Rectal smooth muscle tissue (tissue), 1 donor: ENCODE data around the gene IL17RE.
A peak's percentile ranks its signal among the peaks of the same experiment; 100 is the strongest.

Experiments
- H3K27ac ChIP-seq: one replicate; pipeline ENCODE4 v1.7.0; 2013; ENCODE audit warnings: low read depth, low read length, inconsistent platforms
- H3K27me3 ChIP-seq: one replicate; pipeline ENCODE4 v1.7.0; 2013; ENCODE audit warnings: low read length; ENCODE audit not compliant: control insufficient read depth, insufficient read depth
- H3K36me3 ChIP-seq: one replicate; pipeline ENCODE4 v1.7.0; 2013; ENCODE audit warnings: low read length; ENCODE audit not compliant: control insufficient read depth, insufficient read depth
- H3K4me1 ChIP-seq: one replicate; pipeline ENCODE4 v1.7.0; 2013; ENCODE audit warnings: low read length; ENCODE audit not compliant: control insufficient read depth, insufficient read depth
- H3K4me3 ChIP-seq: one replicate; pipeline ENCODE4 v1.7.0; 2013; ENCODE audit warnings: low read length
- H3K9ac ChIP-seq: one replicate; pipeline ENCODE4 v1.7.0; 2013; ENCODE audit warnings: low read length

Gene IL17RE

DNA sequence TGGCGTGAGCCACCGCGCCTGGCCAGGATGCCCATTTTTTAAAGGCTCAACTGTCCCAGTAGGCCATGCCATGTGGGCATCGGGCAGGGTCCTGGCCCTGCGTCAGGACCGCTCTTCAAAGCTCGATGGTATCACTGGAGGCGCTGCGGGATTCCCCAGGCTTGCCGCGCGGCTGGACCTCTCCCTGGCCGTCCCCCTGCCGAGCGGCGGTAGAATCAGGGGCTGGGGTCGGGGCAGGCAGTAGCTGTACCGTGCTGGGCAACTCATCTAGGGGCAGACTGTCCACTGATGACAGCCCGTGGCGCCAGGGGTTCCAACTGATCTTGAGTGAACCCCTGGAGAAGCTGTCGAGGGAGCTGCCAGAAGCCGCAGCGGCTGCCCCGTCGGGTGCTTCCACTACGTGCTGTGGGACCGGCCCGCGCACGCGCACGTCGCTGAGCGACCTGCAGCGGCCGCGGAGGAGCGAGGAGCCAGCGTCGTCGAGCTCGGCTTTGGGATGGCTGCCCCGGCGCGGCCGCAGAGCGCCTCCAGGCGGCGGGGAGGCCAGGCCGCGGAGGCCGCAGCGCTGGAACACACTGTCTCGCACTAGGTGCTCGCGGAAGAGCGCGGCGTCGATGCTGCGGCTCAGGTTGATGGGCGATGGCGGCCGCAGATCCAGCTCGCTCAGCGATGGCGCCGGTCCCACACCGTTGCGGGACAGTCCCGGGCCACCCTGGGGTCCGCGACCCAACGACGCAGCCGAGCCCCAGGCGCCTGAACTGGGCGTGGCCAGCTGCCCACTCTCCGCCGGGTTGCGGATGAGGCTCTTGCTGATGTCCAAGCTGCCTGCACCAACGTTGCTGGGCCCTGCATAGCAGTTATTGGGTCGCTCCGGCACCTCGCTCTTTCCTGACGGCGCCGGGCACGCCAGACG, 43.7 kb downstream of the IL17RE start:
- Histone ChIP-seq H3K4me1 (peaks cover under 1% of the 10 kb centered on the region), H3K4me3 (peak overlapping the region; percentile 80), H3K27ac (peak overlapping the region; percentile 86), H3K27me3 (no peaks in the 10 kb centered on the region), H3K36me3 (peaks cover 3% of the 10 kb centered on the region), H3K9ac (peak overlapping the region; percentile 77)

DNA sequence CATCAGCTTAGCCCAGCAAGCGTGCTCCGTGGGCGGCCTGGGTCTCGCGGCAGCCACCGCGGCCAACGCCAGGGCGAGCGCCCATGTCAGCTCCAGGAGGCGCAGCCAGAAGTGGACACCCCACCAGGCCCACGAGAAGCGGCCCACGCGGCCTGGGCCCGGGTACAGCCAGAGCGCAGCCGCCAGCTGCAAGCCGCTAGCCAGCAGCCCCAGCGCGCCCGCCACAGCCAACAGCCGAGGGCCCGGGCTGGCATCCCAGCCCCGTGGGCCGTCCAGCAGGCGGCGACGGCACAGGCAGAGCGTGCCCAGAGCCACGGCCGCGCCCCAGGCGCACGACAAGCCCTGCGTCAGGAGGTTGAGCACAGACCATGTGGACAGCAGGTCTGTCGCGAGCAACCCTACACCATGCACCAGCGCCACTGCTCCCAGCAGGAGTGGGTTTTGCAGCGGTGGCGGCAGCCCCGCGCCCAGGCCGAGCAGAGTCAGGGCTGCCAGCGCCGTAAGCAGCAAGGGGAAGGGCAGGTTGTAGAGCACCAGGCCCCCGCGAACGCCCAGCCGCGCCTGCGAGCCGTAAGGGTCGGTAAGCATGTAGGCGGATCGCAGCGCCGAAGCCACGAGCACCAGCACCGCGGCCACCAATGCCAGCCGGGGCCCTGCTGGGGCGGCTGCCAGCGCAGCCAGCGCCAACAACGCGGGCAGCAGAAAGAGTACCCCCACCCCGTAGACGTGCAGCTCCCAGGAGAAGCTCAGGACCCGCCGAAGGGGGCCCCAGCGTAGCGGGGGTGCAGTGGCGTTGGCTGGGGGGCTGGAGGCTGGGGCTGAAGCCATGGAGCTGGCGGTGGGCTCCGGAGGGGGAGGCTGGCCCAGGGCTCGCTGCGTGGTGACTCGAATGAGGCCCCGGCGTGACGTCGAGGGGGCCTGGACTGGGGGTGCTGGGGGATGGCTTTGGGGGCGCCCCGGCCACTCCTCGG, 44.7 kb downstream of the IL17RE start:
- H3K9ac ChIP-seq, result peak overlapping the region; percentile 77
- peaks cover 2% of the 10 kb centered on the region for H3K4me1 ChIP-seq
- no peaks in the 10 kb centered on the region for H3K27me3 ChIP-seq
- H3K27ac ChIP-seq, result peak overlapping the region; percentile 86
- H3K36me3 ChIP-seq, result peaks cover 3% of the 10 kb centered on the region
- peak overlapping the region; percentile 80 for H3K4me3 ChIP-seq

DNA sequence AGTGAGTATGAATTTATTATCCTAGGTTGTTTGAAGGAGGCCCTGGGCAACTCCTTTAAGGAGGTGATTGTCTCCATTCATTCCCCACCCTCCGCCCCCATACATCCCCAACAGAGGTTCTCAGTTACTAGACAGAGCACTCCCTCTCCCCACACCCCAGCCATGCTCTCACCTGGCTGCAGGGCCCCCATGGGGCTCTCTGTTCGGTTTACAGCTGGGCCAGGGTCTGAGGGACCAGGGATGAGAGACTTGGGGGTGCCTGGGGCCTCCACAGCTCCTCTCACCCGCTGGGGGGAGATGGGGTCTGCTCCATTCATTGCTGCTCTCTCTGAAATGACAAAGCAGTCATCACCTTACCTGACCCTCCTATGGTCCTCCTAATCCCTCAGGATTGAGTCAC, 45.9 kb downstream of the IL17RE start:
- no peaks in the 10 kb centered on the region for H3K27me3 ChIP-seq

DNA sequence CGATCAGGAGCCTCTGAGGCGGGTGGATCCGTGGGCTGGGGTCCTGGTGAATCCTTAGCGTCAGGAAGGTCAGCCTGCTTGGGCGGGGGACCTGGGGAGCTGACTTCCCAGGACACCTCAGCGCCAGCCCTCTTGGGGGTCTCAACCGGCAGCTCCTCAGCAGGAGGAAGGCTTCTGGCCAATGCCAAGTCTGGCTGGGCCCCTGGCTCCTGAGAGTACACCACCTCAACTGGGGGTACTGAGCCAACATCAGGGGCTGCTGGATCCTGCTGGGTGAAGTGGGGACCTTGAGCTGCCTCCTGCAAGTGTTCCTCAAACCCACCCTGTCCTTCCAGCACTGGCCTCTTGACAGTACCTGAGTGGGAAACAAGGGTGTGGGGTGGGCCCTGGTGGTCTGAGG, 46.5 kb downstream of the IL17RE start:
- H3K4me3 ChIP-seq, result no peak overlapping the region

More for the DNA sequence above, 45.9 kb downstream of the IL17RE start:
- Histone ChIP-seq H3K4me1 (peaks cover 2% of the 10 kb centered on the region), H3K36me3 (no peaks in the 10 kb centered on the region), H3K4me3 (no peak overlapping the region), H3K27ac (no peak overlapping the region), H3K9ac (no peak overlapping the region)

DNA sequence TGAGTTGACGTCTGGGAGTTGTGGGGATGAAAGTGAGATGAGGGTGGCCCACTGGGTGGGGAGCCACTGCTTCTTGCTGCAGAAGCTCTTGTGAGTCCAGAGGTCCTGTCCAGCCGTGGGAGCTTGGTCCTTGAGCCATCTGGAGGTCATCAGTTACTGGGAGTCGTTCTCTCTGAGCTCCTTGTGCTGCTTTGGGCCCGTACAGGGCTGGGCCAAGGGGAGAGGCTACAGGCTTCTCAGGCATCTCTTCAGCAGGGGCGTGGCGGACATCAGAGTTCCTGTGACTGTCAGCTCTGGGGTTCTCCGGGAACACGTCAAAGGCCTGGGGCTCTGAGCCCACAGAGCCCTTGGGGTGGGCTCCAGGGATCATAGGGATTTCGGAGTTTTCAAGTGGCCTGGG, 47.0 kb downstream of the IL17RE start:
- Histone ChIP-seq H3K4me1 (peaks cover 2% of the 10 kb centered on the region), H3K27me3 (no peaks in the 10 kb centered on the region), H3K27ac (no peak overlapping the region), H3K36me3 (no peaks in the 10 kb centered on the region), H3K4me3 (no peak overlapping the region), H3K9ac (no peak overlapping the region)

More for the DNA sequence above, 46.5 kb downstream of the IL17RE start:
- peaks cover 2% of the 10 kb centered on the region for H3K4me1 ChIP-seq
- no peaks in the 10 kb centered on the region for H3K27me3 ChIP-seq
- no peaks in the 10 kb centered on the region for H3K36me3 ChIP-seq
- H3K27ac ChIP-seq, result no peak overlapping the region
- H3K9ac ChIP-seq, result no peak overlapping the region

DNA sequence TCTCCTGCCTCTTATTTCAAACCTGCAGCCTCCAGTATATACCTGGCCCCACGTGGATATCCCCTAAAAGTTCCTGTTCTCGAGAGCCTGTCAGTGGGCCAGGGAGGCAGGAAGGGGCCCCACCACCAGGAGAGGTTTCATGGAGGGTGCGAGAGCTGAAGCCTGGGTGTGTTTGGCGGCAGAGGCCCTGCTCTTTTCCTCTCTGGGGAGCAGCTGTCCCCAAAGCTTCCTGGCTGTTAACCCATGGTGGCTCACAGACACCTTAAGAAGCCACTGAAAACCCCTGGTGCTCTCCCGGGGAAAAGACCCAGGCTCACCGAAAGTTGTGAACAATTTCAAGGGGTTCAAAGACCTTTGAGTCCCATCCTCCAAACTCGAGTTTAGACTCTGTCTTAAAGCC, 48.5 kb downstream of the IL17RE start:
- no peaks in the 10 kb centered on the region for H3K36me3 ChIP-seq
- no peak overlapping the region for H3K4me3 ChIP-seq
- H3K4me1 ChIP-seq, result peaks cover 2% of the 10 kb centered on the region
- H3K27me3 ChIP-seq, result no peaks in the 10 kb centered on the region
- no peak overlapping the region for H3K27ac ChIP-seq
- H3K9ac ChIP-seq, result no peak overlapping the region

DNA sequence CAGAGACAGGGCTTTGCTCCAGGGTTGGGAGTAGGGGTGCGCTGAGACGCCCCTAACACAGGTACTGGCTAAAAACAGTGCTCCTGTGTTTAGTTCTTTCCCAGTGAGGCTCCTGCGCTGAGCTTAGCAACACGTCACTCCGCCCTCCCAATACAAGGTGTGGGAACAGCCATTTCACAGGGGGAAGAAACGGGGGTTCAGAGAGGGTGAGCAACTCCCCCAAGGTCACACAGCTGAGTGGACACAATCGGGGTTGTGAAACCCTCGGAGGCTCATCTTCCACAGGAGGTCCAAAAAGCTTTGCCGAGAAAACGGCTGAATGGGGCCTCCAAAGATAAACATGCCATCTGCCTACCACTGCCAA, 48.9 kb downstream of the IL17RE start:
- H3K4me1 ChIP-seq, result peaks cover 2% of the 10 kb centered on the region
- H3K27ac ChIP-seq, result no peak overlapping the region
- peak overlapping the region; percentile 69 for H3K4me3 ChIP-seq
- H3K9ac ChIP-seq, result peak overlapping the region; percentile 14
- H3K36me3 ChIP-seq, result no peaks in the 10 kb centered on the region
- no peaks in the 10 kb centered on the region for H3K27me3 ChIP-seq

DNA sequence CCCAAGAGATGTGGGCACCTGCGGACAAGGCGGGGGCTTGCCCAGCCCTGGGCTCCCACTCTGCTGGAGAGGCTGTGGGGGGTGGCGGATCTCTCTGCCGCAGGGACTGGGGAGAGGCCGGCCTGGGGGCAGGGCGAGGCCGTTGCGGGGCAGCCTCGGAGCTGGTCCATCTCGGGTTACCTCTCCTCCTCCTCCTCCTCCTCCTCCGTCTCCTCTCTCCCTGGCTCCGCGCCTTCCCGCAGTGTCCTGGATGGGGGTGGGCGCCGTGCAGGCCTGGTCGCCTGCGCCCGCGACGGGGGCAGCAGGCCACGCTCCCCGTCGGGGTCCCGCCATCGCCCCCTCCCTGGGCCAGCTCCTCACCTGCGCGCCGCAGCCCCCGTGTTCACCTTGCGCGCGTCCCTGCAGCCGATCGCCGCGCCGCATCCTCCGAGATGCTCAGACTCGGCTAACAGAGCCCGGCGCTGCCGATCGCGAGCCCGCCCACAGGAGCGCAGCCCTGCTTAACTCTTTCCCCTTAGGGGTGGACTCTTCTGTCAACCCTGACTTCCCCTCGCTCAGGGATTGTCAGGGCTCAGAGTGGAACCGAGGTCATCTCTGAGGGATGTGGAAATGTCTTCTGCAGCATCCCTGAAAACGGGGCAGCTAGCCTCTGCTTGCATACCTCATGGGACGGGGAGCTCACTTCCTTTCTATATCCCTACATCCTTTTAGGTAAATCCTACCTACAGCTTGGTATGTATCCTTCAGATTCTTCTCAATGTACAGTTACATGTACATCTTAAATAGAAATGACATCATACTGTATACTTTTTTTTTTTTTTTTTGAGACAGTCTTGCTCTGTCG, 49.5 kb downstream of the IL17RE start, which contains the start of gene PRRT3:
Gene PRRT3 (minus strand): TSS at position 447 of the 844 bp plus-strand sequence. CDS start 2,293 bp downstream, outside the sequence.
- Histone ChIP-seq H3K4me3 (peak within 1 kb of the TSS; percentile 69), H3K27me3 (no peaks in the 10 kb centered on the region), H3K36me3 (no peaks in the 10 kb centered on the region), H3K4me1 (peaks cover 2% of the 10 kb centered on the region), H3K27ac (no peak within 1 kb of the TSS), H3K9ac (peak within 1 kb of the TSS; percentile 14)

DNA sequence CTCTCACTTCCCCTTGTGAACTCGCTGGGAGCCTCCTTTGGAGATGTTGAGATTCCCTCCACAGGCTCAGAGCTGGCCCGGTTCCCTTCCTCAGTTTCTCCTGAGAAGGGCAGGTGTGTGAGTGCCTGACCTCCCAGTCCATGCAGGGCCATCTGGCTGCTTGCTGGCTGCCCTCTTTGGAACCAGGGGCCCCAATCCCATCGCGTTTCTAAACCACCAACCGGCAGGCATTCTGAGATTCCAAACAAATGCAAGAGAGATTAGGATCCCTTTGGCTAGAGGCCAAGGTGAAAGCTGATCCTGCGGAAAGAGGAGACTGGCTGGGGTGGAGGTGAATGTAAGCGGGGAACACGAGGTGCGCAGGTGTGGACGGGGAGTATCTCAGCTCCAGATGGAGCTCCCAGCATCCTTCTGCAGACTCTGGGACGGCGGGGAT, 52.4 kb downstream of the IL17RE start:
- Histone ChIP-seq H3K9ac (no peak overlapping the region), H3K4me3 (no peak overlapping the region), H3K36me3 (peaks cover 5% of the 10 kb centered on the region), H3K4me1 (peaks cover 2% of the 10 kb centered on the region), H3K27me3 (no peaks in the 10 kb centered on the region), H3K27ac (no peak overlapping the region)

DNA sequence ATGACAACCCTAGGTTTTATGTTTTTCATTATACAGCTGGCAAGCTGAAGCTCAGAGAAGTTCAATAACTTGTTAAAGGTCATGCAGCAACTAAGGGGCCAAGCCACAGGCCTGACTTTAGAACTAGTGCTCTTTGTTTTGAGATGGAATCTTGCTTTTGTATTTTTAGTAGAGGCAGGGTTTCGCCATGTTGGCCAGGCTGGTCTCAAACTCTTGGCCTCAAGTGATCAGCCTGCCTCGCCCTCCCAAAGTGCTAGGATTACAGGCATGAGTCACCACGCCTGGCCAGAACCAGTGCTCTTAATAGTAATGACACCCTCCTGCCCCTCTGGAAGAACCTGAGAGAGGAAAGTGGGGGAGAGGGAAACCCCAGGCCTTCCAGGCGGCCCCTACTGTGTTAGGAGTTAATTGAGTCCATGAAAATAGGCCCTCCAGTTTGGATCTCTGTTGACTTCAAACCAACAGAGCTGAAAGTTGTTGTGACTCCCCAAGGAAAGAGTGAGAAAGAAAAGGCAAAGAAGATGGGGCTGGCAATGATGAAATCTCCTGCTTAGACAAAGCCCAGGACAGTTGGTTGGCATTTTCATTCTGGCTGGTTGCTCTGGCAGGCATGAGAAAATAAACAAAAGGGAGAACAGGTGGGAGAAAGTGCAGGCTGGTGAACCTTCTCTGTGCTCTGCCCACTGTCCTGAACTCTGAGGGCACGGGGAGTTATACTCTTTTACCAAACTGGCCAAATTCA, 53.1 kb downstream of the IL17RE start:
- Histone ChIP-seq H3K36me3 (peaks cover 5% of the 10 kb centered on the region), H3K27me3 (no peaks in the 10 kb centered on the region), H3K4me3 (no peak overlapping the region), H3K4me1 (peaks cover 2% of the 10 kb centered on the region), H3K9ac (no peak overlapping the region), H3K27ac (peak overlapping the region; percentile 34)

DNA sequence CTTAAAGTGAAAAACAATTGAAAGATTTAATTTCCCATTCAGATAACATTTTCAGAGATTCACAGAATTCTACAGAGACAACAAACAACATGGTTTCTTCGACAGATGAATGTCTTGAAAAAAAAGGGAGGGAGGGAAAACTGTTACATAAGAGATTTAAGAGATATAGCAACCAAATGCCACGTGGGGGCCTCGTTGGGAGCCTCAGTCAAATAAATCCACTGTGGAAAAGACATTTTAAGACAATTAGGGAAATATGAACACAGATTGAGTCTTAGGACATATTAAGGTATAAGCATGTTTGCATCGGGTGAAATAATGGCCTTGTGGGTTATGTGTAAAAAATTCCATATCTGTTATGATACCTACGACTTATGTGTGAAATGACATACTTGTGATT, 54.6 kb downstream of the IL17RE start:
- Histone ChIP-seq H3K4me3 (no peak overlapping the region), H3K27ac (no peak overlapping the region), H3K9ac (no peak overlapping the region), H3K4me1 (no peaks in the 10 kb centered on the region), H3K27me3 (no peaks in the 10 kb centered on the region), H3K36me3 (peaks cover 5% of the 10 kb centered on the region)
